ENCODE data around the gene VPS29. TPM values are rescaled to one million over a fixed set of nuclear protein-coding genes. Genes with fewer than 3 reads are reported as not detected.
A peak's percentile ranks its signal among the peaks of the same experiment; 100 is the strongest.

Gene VPS29
- 101 and 102 TPM in 2 replicates for total RNA-seq
- long read RNA-seq, transcript VPS29-206 (4 exons, 1,523 nt) = major isoform, 22 of 37 reads
- long read RNA-seq, partial matches to known transcripts = 2 of 37 reads
- long read RNA-seq, other reads (novel, unspliced or antisense) = 8 of 37 reads

- peak within 1 kb of the TSS; percentile 99 for H3K4me3 Mint-ChIP-seq (ENCODE audit: low read depth)
- TF ChIP-seq, protein P1, sequence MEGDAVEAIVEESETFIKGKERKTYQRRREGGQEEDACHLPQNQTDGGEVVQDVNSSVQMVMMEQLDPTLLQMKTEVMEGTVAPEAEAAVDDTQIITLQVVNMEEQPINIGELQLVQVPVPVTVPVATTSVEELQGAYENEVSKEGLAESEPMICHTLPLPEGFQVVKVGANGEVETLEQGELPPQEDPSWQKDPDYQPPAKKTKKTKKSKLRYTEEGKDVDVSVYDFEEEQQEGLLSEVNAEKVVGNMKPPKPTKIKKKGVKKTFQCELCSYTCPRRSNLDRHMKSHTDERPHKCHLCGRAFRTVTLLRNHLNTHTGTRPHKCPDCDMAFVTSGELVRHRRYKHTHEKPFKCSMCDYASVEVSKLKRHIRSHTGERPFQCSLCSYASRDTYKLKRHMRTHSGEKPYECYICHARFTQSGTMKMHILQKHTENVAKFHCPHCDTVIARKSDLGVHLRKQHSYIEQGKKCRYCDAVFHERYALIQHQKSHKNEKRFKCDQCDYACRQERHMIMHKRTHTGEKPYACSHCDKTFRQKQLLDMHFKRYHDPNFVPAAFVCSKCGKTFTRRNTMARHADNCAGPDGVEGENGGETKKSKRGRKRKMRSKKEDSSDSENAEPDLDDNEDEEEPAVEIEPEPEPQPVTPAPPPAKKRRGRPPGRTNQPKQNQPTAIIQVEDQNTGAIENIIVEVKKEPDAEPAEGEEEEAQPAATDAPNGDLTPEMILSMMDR (IDR thresholded peaks at IDR 0.05; ENCODE audit: unreplicated experiment) = no peak
- peaks cover 8% of the 10 kb centered on the region for H3K9me3 Mint-ChIP-seq (ENCODE audit: low read depth)
- peaks cover 13% of the 10 kb centered on the region for H3K4me1 Mint-ChIP-seq (ENCODE audit: low read depth)
- peak within 1 kb of the TSS; percentile 98 for H3K27ac Mint-ChIP-seq
- peak; percentile 94 for DNase-seq (ENCODE audit: low spot score, unreplicated experiment)
- peaks cover 5% of the 10 kb centered on the region for H3K36me3 Mint-ChIP-seq (ENCODE audit: insufficient read depth)
- peaks cover 3% of the 10 kb centered on the region for H3K27me3 Mint-ChIP-seq
Measured at GRCh38 chr12:110501752-110502738, at the start of gene VPS29, which contains the start of gene RAD9B. Gene VPS29, minus strand, starts transcription at chr12:110502111. Its CDS starts 60 bp downstream, at chr12:110502051. Gene RAD9B, plus strand, starts transcription at chr12:110502331. Its CDS starts 7 bp downstream, at chr12:110502338.

DNA sequence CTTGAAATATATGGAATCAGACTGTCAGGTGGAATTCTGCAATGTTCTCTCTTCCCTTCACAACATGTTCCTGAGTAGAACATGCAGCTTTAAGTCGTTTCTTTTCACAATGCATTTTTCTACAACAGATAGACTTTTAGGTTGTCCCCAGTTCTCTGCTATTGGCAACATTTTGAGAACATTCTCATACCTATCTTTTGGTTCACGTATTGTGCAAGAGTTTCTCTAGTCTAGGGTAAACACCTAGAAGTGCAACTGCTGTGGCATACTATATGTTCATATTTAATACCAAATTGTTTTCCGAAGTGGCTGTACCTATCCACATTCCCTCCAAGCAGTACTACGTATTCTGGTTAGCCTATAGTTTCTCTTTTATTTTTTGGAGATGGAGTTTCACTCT lies 49.1 kb upstream of the VPS29 start:
- TF ChIP-seq, protein P1 (IDR thresholded peaks at IDR 0.05; ENCODE audit: unreplicated experiment) = no peak
- Mint-ChIP-seq H3K36me3 (ENCODE audit: insufficient read depth) (peaks cover 11% of the 10 kb centered on the region), H3K27ac (no peak overlapping the region), H3K4me3 (ENCODE audit: low read depth) (no peak overlapping the region), H3K4me1 (ENCODE audit: low read depth) (peaks cover 8% of the 10 kb centered on the region), H3K9me3 (ENCODE audit: low read depth) (no peaks in the 10 kb centered on the region), H3K27me3 (no peaks in the 10 kb centered on the region)
- no peak for DNase-seq (ENCODE audit: low spot score, unreplicated experiment)

DNA sequence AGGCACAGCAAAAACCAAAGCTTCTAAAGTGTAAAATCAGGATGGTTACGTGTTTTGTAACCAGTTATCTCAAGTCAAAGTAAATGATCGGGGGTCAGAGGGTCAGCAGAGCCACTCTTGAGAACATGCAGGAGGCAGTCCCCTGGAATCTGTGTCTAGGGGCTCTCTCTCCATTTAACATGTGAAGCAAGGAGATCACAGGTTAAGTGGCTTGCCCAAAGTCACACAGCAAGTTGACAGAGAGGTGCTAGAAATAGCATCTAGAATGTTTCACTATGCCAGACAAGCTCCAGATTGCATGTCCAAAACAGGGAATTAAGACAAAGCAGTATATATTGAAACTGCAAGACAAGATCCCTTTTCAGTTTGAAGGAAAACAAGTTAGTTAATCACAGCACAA lies 47.8 kb upstream of the VPS29 start:
- Mint-ChIP-seq H3K27ac (peak overlapping the region; percentile 37), H3K4me3 (ENCODE audit: low read depth) (no peak overlapping the region), H3K36me3 (ENCODE audit: insufficient read depth) (peaks cover 15% of the 10 kb centered on the region), H3K27me3 (no peaks in the 10 kb centered on the region), H3K4me1 (ENCODE audit: low read depth) (peaks cover 6% of the 10 kb centered on the region), H3K9me3 (ENCODE audit: low read depth) (no peaks in the 10 kb centered on the region)
- no peak for DNase-seq (ENCODE audit: low spot score, unreplicated experiment)
- TF ChIP-seq, protein P1 (IDR thresholded peaks at IDR 0.05; ENCODE audit: unreplicated experiment) = no peak

DNA sequence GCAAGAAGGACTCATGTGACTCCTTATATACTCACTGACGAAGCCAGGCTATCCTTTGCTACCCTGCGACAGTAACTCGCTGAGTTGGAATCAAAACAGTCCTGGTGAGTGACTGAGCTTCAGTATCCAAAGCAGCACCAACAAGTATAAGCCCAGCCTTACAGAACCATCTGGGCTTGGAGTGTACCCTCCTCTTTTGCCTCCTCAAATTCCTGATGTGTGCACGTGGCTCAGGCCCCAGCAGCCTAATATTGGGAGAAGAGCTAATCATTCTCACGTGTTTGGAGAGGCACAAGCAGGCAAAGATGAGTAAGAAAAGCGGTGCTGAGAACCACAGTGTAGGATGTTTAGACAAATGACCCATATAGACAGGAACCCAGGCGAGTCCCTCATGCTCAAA lies 46.8 kb upstream of the VPS29 start:
- no peaks in the 10 kb centered on the region for H3K27me3 Mint-ChIP-seq
- H3K4me3 Mint-ChIP-seq (ENCODE audit: low read depth) = no peak overlapping the region
- peaks cover 15% of the 10 kb centered on the region for H3K36me3 Mint-ChIP-seq (ENCODE audit: insufficient read depth)
- H3K9me3 Mint-ChIP-seq (ENCODE audit: low read depth) = no peaks in the 10 kb centered on the region
- peaks cover 6% of the 10 kb centered on the region for H3K4me1 Mint-ChIP-seq (ENCODE audit: low read depth)
- DNase-seq (ENCODE audit: low spot score, unreplicated experiment) = no peak
- TF ChIP-seq, protein P1 (IDR thresholded peaks at IDR 0.05; ENCODE audit: unreplicated experiment) = no peak
- no peak overlapping the region for H3K27ac Mint-ChIP-seq

- Mint-ChIP-seq H3K36me3 (ENCODE audit: insufficient read depth) (peaks cover 22% of the 10 kb centered on the region), H3K27me3 (no peaks in the 10 kb centered on the region), H3K4me3 (ENCODE audit: low read depth) (no peak overlapping the region), H3K27ac (no peak overlapping the region), H3K4me1 (ENCODE audit: low read depth) (peaks cover 9% of the 10 kb centered on the region), H3K9me3 (ENCODE audit: low read depth) (no peaks in the 10 kb centered on the region)
- TF ChIP-seq, protein P1 (IDR thresholded peaks at IDR 0.05; ENCODE audit: unreplicated experiment) = no peak
- no peak for DNase-seq (ENCODE audit: low spot score, unreplicated experiment)
Measured at GRCh38 chr12:110547090-110547489, 45.2 kb upstream of the VPS29 start.
